ENCODE measurements around the gene KRTAP12-2.

The KRTAP12-2 gene, protein sequence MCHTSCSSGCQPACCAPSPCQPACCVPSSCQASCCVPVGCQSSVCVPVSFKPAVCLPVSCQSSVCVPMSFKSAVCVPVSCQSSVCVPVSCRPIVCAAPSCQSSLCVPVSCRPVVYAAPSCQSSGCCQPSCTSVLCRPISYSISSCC

GRCh38 chr21:44666401-44667320 is at the start of gene KRTAP12-2:
Gene KRTAP12-2 (minus strand): TSS chr21:44666927. CDS start chr21:44666886, 41 bp downstream.
- Histone ChIP-seq H3K4me3 (replicated peaks; ENCODE audit: low read depth, low read length) (no peak within 1 kb of the TSS), H3K27me3 (replicated peaks; ENCODE audit: control insufficient read depth, insufficient read depth, low read length) (peaks cover 2% of the 10 kb centered on the region; the same call in 1 of the 2 replicates), H3K36me3 (ENCODE audit: control insufficient read depth, insufficient read depth, low read length) (no peaks in the 10 kb centered on the region)
- no peak for DNase-seq (ENCODE audit: extremely low read depth, insufficient read length)
- no peak for TF ChIP-seq CTCF (IDR thresholded peaks at IDR 0.05; ENCODE audit: insufficient read depth, low read length, poor library complexity, severe bottlenecking)

GRCh38 chr21:44714905-44715304 is 48.2 kb upstream of the KRTAP12-2 start:
- no peaks in the 10 kb centered on the region for H3K36me3 ChIP-seq (ENCODE audit: control insufficient read depth, insufficient read depth, low read length)
- no peak for DNase-seq (ENCODE audit: extremely low read depth, insufficient read length)
- no peaks in the 10 kb centered on the region; the same call in 1 of the 2 replicates for H3K27me3 ChIP-seq (replicated peaks; ENCODE audit: control insufficient read depth, insufficient read depth, low read length)
- H3K4me3 ChIP-seq (replicated peaks; ENCODE audit: low read depth, low read length) = no peak overlapping the region
- no peak for TF ChIP-seq CTCF (IDR thresholded peaks at IDR 0.05; ENCODE audit: insufficient read depth, low read length, poor library complexity, severe bottlenecking)

GRCh38 chr21:44713846-44714245 is 47.1 kb upstream of the KRTAP12-2 start:
- Histone ChIP-seq H3K36me3 (ENCODE audit: control insufficient read depth, insufficient read depth, low read length) (no peaks in the 10 kb centered on the region), H3K27me3 (replicated peaks; ENCODE audit: control insufficient read depth, insufficient read depth, low read length) (peaks cover 1% of the 10 kb centered on the region; the same call in 1 of the 2 replicates), H3K4me3 (replicated peaks; ENCODE audit: low read depth, low read length) (no peak overlapping the region)
- no peak for TF ChIP-seq CTCF (IDR thresholded peaks at IDR 0.05; ENCODE audit: insufficient read depth, low read length, poor library complexity, severe bottlenecking)
- DNase-seq (ENCODE audit: extremely low read depth, insufficient read length) = no peak

DNA sequence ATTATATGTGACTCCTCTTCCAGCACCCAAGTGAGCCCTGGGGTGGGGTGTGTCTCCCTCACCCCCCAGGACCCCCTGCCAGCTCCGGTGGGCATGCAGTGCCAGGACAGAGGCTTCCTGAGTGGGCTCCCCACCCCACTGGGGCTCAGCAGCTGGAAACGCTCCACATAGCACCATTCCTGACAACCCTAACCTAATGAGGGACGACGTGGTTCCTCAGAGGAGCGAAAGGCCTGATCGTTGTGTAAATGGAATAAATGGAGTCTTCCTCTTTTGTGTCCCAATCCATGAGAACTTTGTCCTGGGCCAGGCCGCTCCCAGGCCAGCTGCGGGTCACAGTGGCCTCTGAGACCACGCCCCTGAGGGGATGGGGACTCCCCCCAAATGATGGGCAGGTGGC is 46.4 kb upstream of the KRTAP12-2 start:
- TF ChIP-seq CTCF (IDR thresholded peaks at IDR 0.05; ENCODE audit: insufficient read depth, low read length, poor library complexity, severe bottlenecking) = no peak
- no peak for DNase-seq (ENCODE audit: extremely low read depth, insufficient read length)
- Histone ChIP-seq H3K27me3 (replicated peaks; ENCODE audit: control insufficient read depth, insufficient read depth, low read length) (peaks cover 2% of the 10 kb centered on the region; the same call in 1 of the 2 replicates), H3K4me3 (replicated peaks; ENCODE audit: low read depth, low read length) (no peak overlapping the region), H3K36me3 (ENCODE audit: control insufficient read depth, insufficient read depth, low read length) (no peaks in the 10 kb centered on the region)

DNA sequence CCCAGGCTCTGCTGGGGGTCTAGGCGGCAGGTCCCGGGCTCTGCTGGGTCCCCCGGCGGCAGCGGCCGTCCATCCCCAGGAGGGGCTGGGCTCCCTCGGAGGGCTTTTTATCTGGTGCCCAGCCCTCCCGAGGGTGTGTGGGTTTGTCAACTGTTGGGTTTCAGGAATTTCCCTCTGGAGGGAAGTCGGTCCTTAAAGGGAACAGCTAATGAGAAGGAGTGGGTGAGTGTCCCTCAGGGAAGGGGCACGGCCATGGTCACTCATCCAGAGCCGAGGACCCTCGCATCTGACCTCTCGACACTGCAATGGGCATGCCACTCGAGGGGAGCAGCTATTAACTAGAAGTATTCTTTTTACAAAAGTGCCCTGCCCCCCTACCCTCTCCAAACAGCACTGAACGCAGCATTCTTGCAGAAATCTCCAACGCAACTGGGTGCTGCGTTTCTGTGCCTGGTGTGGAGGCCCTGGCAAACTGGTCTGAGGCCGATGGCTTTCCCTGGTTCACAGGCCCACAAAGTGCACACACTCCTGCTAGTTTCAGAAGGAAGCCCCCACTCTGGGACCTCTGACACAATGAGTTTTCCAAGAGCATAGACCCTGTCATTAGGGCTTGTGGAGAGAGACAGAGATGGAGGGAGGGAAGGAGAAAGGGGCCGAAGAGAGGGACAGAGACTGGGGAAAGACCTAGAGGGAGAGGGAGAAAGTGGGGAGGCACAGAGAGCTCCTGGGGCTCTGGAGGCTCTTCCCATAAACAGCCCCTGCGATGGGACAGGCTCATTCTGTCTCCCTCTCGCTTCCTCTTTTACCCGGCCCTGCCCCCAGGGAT is 45.7 kb upstream of the KRTAP12-2 start:
- H3K36me3 ChIP-seq (ENCODE audit: control insufficient read depth, insufficient read depth, low read length) = no peaks in the 10 kb centered on the region
- peaks cover 2% of the 10 kb centered on the region; the same call in 1 of the 2 replicates for H3K27me3 ChIP-seq (replicated peaks; ENCODE audit: control insufficient read depth, insufficient read depth, low read length)
- no peak overlapping the region for H3K4me3 ChIP-seq (replicated peaks; ENCODE audit: low read depth, low read length)
- no peak for DNase-seq (ENCODE audit: extremely low read depth, insufficient read length)
- TF ChIP-seq CTCF (IDR thresholded peaks at IDR 0.05; ENCODE audit: insufficient read depth, low read length, poor library complexity, severe bottlenecking) = no peak

Data from GM06990 (cell line).